Endothelial cell of umbilical vein (primary cell): ENCODE results near the gene CSNK1A1. TPM values are rescaled to one million over a fixed set of nuclear protein-coding genes. Genes with fewer than 3 reads are reported as not detected.

ENCODE experiments used
- BruUV-seq: library from RNA; stranded (reverse); fragments of 400-500 nt; replicated peaks from 2 replicates; lab custom pipeline; 2021; lab: Mats Ljungman, UMichigan
- CTCF ChIA-PET: fragments of 300-600, 350-600 bp; sonication (Branson Sonifier 250); formaldehyde crosslinking; loops from one replicate; lab custom pipeline; 2021; ENCODE audit warnings: antibody characterized with exemption, inconsistent platforms; lab: Charles Lee
- POLR2A ChIA-PET: fragments of 300-600, 350-600 bp; sonication (Branson Sonifier 250); formaldehyde crosslinking; loops from one replicate; lab custom pipeline; 2021; ENCODE audit warnings: antibody characterized with exemption, inconsistent platforms; lab: Charles Lee
- DNase-seq: peaks from one replicate; pipeline ENCODE4 v3.0.0-alpha.2; 2011; ENCODE audit warnings: low read depth, low spot score
- FAIRE-seq: peaks from 2 replicates; lab custom pipeline; 2011; peaks lifted over from hg19 to GRCh38; lab: Jason Lieb, UNC
- H2AFZ ChIP-seq: 2 replicates; pipeline ENCODE4 v1.6.0; 2012; ENCODE audit warnings: low read depth, low read length, control low read depth, inconsistent platforms
- H3K27ac ChIP-seq: 2 replicates; pipeline ENCODE4 v1.5.1; 2011; ENCODE audit warnings: low read depth, mild to moderate bottlenecking, control low read depth, low read length, moderate library complexity; ENCODE audit not compliant: insufficient read depth
- H3K27me3 ChIP-seq, 2 experiments: 2 replicates each; pipeline versions ENCODE4 v1.6.0 to v1.6.1; 2011; ENCODE audit warnings: low read length in 2 of 2, mixed read lengths in 1 of 2; ENCODE audit not compliant: control insufficient read depth in 2 of 2, insufficient read depth in 2 of 2
- H3K36me3 ChIP-seq, 2 experiments: 2 replicates in 1 of 2; 3 replicates in 1 of 2; pipeline ENCODE4 v1.5.1; 2011; ENCODE audit warnings: low read length in 2 of 2, mild to moderate bottlenecking in 1 of 2, moderate library complexity in 1 of 2; ENCODE audit not compliant: control insufficient read depth in 2 of 2, insufficient read depth in 2 of 2; ENCODE audit errors: extremely low read depth in 1 of 2
- H3K4me1 ChIP-seq: 3 replicates; pipeline ENCODE4 v1.5.1; 2011; ENCODE audit warnings: mild to moderate bottlenecking, low read length; ENCODE audit not compliant: control insufficient read depth, insufficient read depth; ENCODE audit errors: extremely low read depth
- H3K4me2 ChIP-seq: 2 replicates; pipeline ENCODE4 v1.6.1; 2011; ENCODE audit warnings: low read length, control low read depth, mixed read lengths; ENCODE audit not compliant: insufficient read depth
- H3K4me3 ChIP-seq, 3 experiments: fragments of 200-600 bp in 1 of 3; sonication (generic), shearing (Covaris generic) in 1 of 3; replicated peaks in 1 of 3; 2 replicates each; pipeline ENCODE4 v1.5.1; 2011 to 2016; ENCODE audit warnings: control low read depth in 3 of 3, low read length in 3 of 3, mild to moderate bottlenecking in 2 of 3, inconsistent platforms in 1 of 3, low read depth in 1 of 3, moderate library complexity in 1 of 3; ENCODE audit not compliant: insufficient read depth in 1 of 3
- H3K79me2 ChIP-seq: 2 replicates; pipeline ENCODE4 v1.6.0; 2012; ENCODE audit warnings: low read length, inconsistent platforms; ENCODE audit not compliant: control insufficient read depth, insufficient read depth
- H3K9ac ChIP-seq: replicated peaks from 2 replicates; pipeline ENCODE3; 2011; ENCODE audit warnings: low read length, control low read depth; ENCODE audit not compliant: insufficient read depth; ENCODE audit errors: extremely low read depth
- H3K9me1 ChIP-seq: replicated peaks from 3 replicates; pipeline ENCODE4 v1.6.0; 2011; ENCODE audit warnings: mild to moderate bottlenecking, low read length; ENCODE audit not compliant: control insufficient read depth, insufficient read depth; ENCODE audit errors: extremely low read depth
- H3K9me3 ChIP-seq: replicated peaks from 2 replicates; pipeline ENCODE4 v1.5.1; 2012; ENCODE audit warnings: low read length, inconsistent platforms; ENCODE audit not compliant: control insufficient read depth, insufficient read depth
- H4K20me1 ChIP-seq: replicated peaks from 2 replicates; pipeline ENCODE3; 2011; ENCODE audit warnings: mild to moderate bottlenecking, low read length; ENCODE audit not compliant: control insufficient read depth, insufficient read depth; ENCODE audit errors: extremely low read depth
- EZH2 ChIP-seq: IDR thresholded peaks from 2 replicates; pipeline ENCODE4 v1.6.1; 2012; ENCODE audit warnings: borderline replicate concordance, low read depth, mild to moderate bottlenecking, moderate library complexity, low read length, inconsistent platforms; ENCODE audit not compliant: severe bottlenecking
- FOS ChIP-seq: IDR thresholded peaks from 2 replicates; pipeline ENCODE4 v1.6.1; 2011; ENCODE audit warnings: mild to moderate bottlenecking, low read length, moderate library complexity, borderline replicate concordance; ENCODE audit not compliant: insufficient read depth
- GATA2 ChIP-seq: IDR thresholded peaks from 2 replicates; pipeline ENCODE4 v1.7.0; 2011; ENCODE audit warnings: low read depth, mild to moderate bottlenecking, moderate library complexity, mixed read lengths, low read length; ENCODE audit not compliant: insufficient read length, insufficient read depth
- JUN ChIP-seq: IDR thresholded peaks from 2 replicates; pipeline ENCODE4 v1.6.1; 2011; ENCODE audit warnings: borderline replicate concordance, low read depth; ENCODE audit not compliant: insufficient read length, insufficient read depth
- MYC ChIP-seq: IDR thresholded peaks from one replicate; pipeline ENCODE4 v1.6.1; 2011; ENCODE audit warnings: mild to moderate bottlenecking, low read depth, low read length
- POLR2A ChIP-seq: IDR thresholded peaks from 2 replicates; pipeline ENCODE4 v1.6.1; 2012; ENCODE audit warnings: low read depth, mild to moderate bottlenecking, control low read depth, low read length
- POLR2AphosphoS5 ChIP-seq: IDR thresholded peaks from 2 replicates; pipeline ENCODE4 v1.6.1; 2012; ENCODE audit warnings: low read depth, mild to moderate bottlenecking, control low read depth, low read length, moderate library complexity; ENCODE audit not compliant: insufficient read depth
- dilution Hi-C: fragments of 300-500 bp; cut with MboI; formaldehyde crosslinking; loops from one replicate; pipeline ENCODE4 v1.15.0; 2019; ENCODE audit warnings: low sequenced_read_pairs; ENCODE audit not compliant: extremely low pct_ligation_motif_present
- intact Hi-C: fragments of 100-400 bp; cut with micrococcal nuclease; formaldehyde crosslinking; loops from one replicate; pipeline ENCODE4 v1.10.0; 2022
- polyA plus RNA-seq, 4 experiments: library from polyadenylated mRNA; depleted of rRNA in 3 of 4; stranded (reverse) in 3 of 4; unstranded in 1 of 4; fragments of >200 nt; gene quantifications; 2 replicates each; pipeline versions ENCODE4 v1.2.1 to v1.2.3, GENCODE V29; 2011 to 2012; ENCODE audit warnings: missing spikeins in 1 of 4
- total RNA-seq: library from RNA; stranded (reverse); gene quantifications from 2 replicates; pipeline ENCODE4 v1.2.3, GENCODE V29; 2021
- TF ChIP-seq, protein P1 (sequence below), 2 donors: IDR thresholded peaks; 1 replicate in 1 of 2; 2 replicates in 1 of 2; pipeline ENCODE4 v1.5.1; 2011; ENCODE audit warnings: low read length in 2 of 2, mild to moderate bottlenecking in 2 of 2, moderate library complexity in 2 of 2, control low read depth in 1 of 2, inconsistent platforms in 1 of 2, low read depth in 1 of 2; ENCODE audit not compliant: insufficient read depth in 1 of 2; ENCODE audit errors: extremely low read depth in 1 of 2
- TF ChIP-seq, protein P2 (sequence below): IDR thresholded peaks from 2 replicates; pipeline ENCODE4 v1.6.1; 2011; ENCODE audit not compliant: insufficient read depth, insufficient read length

Gene CSNK1A1
- total and polyA plus RNA-seq, 2 donors (not counting 3 experiments of a cell fraction or from before 2014, with no cell fraction given): 74.1 to 253 TPM

DNA sequence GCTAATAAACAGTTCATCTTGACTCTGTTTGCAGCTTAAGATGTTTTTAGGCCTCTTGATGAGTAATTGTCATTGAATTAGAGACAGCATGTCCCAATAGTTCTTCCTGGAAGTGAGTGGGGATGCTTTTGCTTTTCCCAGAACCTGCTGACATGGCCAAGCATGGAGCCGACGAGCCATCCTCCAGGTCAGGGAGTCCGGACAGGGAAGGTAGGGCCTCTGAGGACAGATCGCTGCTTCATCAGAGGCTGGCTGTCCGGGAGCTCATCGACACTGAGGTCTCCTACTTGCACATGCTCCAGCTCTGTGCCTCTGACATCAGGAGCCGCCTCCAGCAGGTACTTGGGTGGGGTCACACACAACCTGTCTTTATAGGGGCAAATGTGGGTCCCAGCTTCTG is 46.4 kb upstream of the CSNK1A1 start:
- no peak overlapping the region for H3K9ac ChIP-seq
- H3K27me3 ChIP-seq: peaks cover 0 to 1% of the 10 kb centered on the region in 2 experiments
- H3K36me3 ChIP-seq: peaks cover 0 to 8% of the 10 kb centered on the region in 2 experiments
- no peak for TF ChIP-seq MYC
- no peak for TF ChIP-seq POLR2A
- TF ChIP-seq JUN: no peak
- TF ChIP-seq POLR2AphosphoS5: no peak
- no peak for TF ChIP-seq EZH2
- TF ChIP-seq, protein P1, sequence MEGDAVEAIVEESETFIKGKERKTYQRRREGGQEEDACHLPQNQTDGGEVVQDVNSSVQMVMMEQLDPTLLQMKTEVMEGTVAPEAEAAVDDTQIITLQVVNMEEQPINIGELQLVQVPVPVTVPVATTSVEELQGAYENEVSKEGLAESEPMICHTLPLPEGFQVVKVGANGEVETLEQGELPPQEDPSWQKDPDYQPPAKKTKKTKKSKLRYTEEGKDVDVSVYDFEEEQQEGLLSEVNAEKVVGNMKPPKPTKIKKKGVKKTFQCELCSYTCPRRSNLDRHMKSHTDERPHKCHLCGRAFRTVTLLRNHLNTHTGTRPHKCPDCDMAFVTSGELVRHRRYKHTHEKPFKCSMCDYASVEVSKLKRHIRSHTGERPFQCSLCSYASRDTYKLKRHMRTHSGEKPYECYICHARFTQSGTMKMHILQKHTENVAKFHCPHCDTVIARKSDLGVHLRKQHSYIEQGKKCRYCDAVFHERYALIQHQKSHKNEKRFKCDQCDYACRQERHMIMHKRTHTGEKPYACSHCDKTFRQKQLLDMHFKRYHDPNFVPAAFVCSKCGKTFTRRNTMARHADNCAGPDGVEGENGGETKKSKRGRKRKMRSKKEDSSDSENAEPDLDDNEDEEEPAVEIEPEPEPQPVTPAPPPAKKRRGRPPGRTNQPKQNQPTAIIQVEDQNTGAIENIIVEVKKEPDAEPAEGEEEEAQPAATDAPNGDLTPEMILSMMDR (IDR thresholded peaks at IDR 0.05; ENCODE audit: extremely low read depth in 1 of 2, insufficient read depth in 1 of 2, low read depth in 1 of 2, low read length in 2 of 2): no peak
- TF ChIP-seq, protein P2, sequence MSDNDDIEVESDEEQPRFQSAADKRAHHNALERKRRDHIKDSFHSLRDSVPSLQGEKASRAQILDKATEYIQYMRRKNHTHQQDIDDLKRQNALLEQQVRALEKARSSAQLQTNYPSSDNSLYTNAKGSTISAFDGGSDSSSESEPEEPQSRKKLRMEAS: no peak
- no peak for TF ChIP-seq FOS
- no peak for TF ChIP-seq GATA2
- FAIRE-seq: no peak
- no TSS peak for BruUV-seq
- H2AFZ ChIP-seq: no peak overlapping the region
- ChIA-PET CTCF (interaction anchor here (1.2 to 2.2 kb wide), 4 partner anchors 13 to 21 kb away, joined by 3 to 9 read pairs (median 6); partner anchors contain the start of gene ARHGEF37), POLR2A (interaction anchor here (1.8 kb wide), 1 partner anchor 15 kb away, joined by 7 read pairs; the partner anchor contains the start of gene ARHGEF37)
- intact Hi-C loops: no loop called here
- no peaks in the 10 kb centered on the region for H4K20me1 ChIP-seq
- H3K9me1 ChIP-seq: no peaks in the 10 kb centered on the region
- dilution Hi-C loops: no loop called here
- DNase-seq: no peak
- H3K4me2 ChIP-seq: no peak overlapping the region
- no peaks in the 10 kb centered on the region for H3K79me2 ChIP-seq
- H3K4me3 ChIP-seq: no peak overlapping the region
- no peaks in the 10 kb centered on the region for H3K9me3 ChIP-seq
- H3K27ac ChIP-seq: no peak overlapping the region
- peaks cover 7% of the 10 kb centered on the region for H3K4me1 ChIP-seq
